Natural killer cell (primary cell): ENCODE results near the gene RHEBL1. TPM values are rescaled to one million over a fixed set of nuclear protein-coding genes. Genes with fewer than 3 reads are reported as not detected.

Experiments used
- ATAC-seq, 3 donors: fragments of 150-1000 bp in 2 of 3; fragments of 200-7000 bp in 1 of 3; cut with Tn5 transposase; 1 replicate in 1 of 3; 2 replicates in 2 of 3; pipeline ENCODE4 v1.10.0; 2021; ENCODE audit warnings: mild to moderate bottlenecking in 2 of 3, moderate library complexity in 2 of 3
- DNase-seq, 2 donors: peaks; one replicate each; pipeline versions ENCODE4 v3.0.0 to v3.0.0-alpha.2; 2013 to 2021; ENCODE audit warnings: mixed read lengths in 1 of 2
- H3K27ac ChIP-seq: one replicate; pipeline ENCODE4 v1.5.1; 2013; ENCODE audit warnings: mild to moderate bottlenecking, low read length
- H3K27me3 ChIP-seq: one replicate; pipeline ENCODE4 v1.6.1; 2013; ENCODE audit warnings: low read length; ENCODE audit not compliant: control insufficient read depth, insufficient read depth
- H3K36me3 ChIP-seq: one replicate; pipeline ENCODE4 v1.6.1; 2013; ENCODE audit warnings: low read length; ENCODE audit not compliant: control insufficient read depth, insufficient read depth
- H3K4me1 ChIP-seq: one replicate; pipeline ENCODE4 v1.6.1; 2013; ENCODE audit warnings: low read length; ENCODE audit not compliant: control insufficient read depth, insufficient read depth
- H3K4me3 ChIP-seq: one replicate; pipeline ENCODE4 v1.5.1; 2013; ENCODE audit warnings: low read length
- H3K9me3 ChIP-seq: one replicate; pipeline ENCODE4 v1.6.1; 2013; ENCODE audit warnings: low read length; ENCODE audit not compliant: control insufficient read depth, insufficient read depth
- H3K27ac Mint-ChIP-seq, 2 donors: one replicate each; pipeline ENCODE4 v1.8.0; 2022; ENCODE audit warnings: mild to moderate bottlenecking in 2 of 2, mixed read lengths in 2 of 2, moderate library complexity in 1 of 2
- H3K27me3 Mint-ChIP-seq, 2 donors: one replicate each; pipeline ENCODE4 v1.8.0; 2022; ENCODE audit warnings: low read depth in 2 of 2, mixed read lengths in 2 of 2
- H3K36me3 Mint-ChIP-seq: one replicate; pipeline ENCODE4 v1.8.0; 2022; ENCODE audit warnings: mixed read lengths
- H3K4me1 Mint-ChIP-seq, 2 donors: one replicate each; pipeline ENCODE4 v1.8.0; 2022; ENCODE audit warnings: mixed read lengths in 2 of 2
- H3K4me3 Mint-ChIP-seq: one replicate; pipeline ENCODE4 v1.8.0; 2022; ENCODE audit warnings: mild to moderate bottlenecking, moderate library complexity, mixed read lengths
- H3K9me3 Mint-ChIP-seq, 2 donors: one replicate each; pipeline ENCODE4 v1.8.0; 2022; ENCODE audit warnings: mixed read lengths in 2 of 2
- WGBS: methylation state at CpG from one replicate; pipeline ENCODE4 v1.1.7; 2013; ENCODE audit warnings: missing lambda C conversion rate; ENCODE audit not compliant: insufficient coverage; 5-methylcytosine and 5-hydroxymethylcytosine counted together
- intact Hi-C: fragments of 100-400 bp; cut with micrococcal nuclease; formaldehyde crosslinking; loops from one replicate; pipeline ENCODE4 v1.14.2; 2022
- total RNA-seq, 4 donors: library from RNA; stranded (reverse); fragments of 120-200 nt in 1 of 4; gene quantifications; one replicate each; pipeline versions ENCODE4 v1.2.3 to v1.2.4, GENCODE V29; 2013 to 2022
- TF ChIP-seq, protein P1 (sequence below): fragments of 200-600 bp; IDR thresholded peaks from one replicate; pipeline ENCODE4 v1.8.0; 2022; ENCODE audit warnings: antibody characterized with exemption

Gene RHEBL1
- total RNA-seq, 3 donors from 2014 or later (not counting 1 experiment from before 2014, with no cell fraction given) = 6.3 to 11.6 (median 11.1) TPM

DNA sequence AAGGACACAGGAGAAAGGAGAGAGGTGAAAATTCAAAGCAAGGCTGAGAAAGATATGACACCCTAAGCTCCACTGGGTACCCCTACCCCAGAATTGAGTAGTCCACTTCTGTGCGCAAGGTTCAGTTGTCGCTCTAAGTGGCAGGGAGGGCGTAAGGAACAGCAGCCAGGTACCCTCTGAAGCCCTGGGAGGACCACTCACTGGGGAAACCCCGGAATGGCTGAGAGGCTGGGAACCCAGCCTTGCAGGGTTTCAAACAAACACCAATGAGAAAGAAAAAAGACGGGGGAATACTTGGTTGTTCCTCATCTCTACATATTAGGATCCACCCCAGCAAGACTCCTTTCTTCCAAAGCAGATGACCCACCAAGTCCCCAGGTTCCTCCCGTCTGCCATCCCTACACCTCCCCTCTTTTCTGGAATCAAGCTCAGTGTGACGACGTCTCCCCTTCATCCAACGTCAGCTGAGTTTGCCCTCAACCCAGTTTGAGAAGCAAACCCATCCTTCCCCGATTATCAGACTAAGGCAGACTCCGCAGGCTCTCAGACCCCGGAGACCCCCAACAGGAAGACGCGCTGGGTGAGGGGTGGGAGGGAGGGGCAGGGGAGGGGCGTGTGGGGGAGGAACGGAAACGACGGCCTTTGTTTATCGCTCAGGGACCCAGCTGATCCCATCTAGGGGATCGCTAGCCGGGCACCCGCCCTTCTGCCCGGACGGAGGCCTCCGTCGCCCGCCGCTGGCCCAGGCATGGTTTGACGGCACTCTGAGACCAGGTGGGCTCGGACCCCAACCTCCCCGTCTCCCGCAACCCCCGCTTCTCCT lies 40.1 kb upstream of the RHEBL1 start:
- peak overlapping the region; percentile 100 for H3K4me3 Mint-ChIP-seq
- ATAC-seq (no peak), DNase-seq (peak in 1 of 2 donors; percentile 51)
- WGBS = 7% methylated on average over 31 of the region's 33 CpGs
- H3K9me3 Mint-ChIP-seq = no peaks in the 10 kb centered on the region
- Histone ChIP-seq H3K4me1 (peaks cover 26% of the 10 kb centered on the region), H3K9me3 (no peaks in the 10 kb centered on the region), H3K4me3 (peak overlapping the region; percentile 96), H3K36me3 (peaks cover 6% of the 10 kb centered on the region), H3K27ac (peak overlapping the region; percentile 94), H3K27me3 (no peaks in the 10 kb centered on the region)
- intact Hi-C loops = loop anchor here (1.0 to 5.0 kb wide), 3 partner anchors 20 to 48 kb away; partner anchors contain the start of gene KMT2D
- peak overlapping the region; percentile 98 for H3K27ac Mint-ChIP-seq
- H3K27me3 Mint-ChIP-seq = no peaks in the 10 kb centered on the region
- H3K36me3 Mint-ChIP-seq = no peaks in the 10 kb centered on the region
- TF ChIP-seq, protein P1, sequence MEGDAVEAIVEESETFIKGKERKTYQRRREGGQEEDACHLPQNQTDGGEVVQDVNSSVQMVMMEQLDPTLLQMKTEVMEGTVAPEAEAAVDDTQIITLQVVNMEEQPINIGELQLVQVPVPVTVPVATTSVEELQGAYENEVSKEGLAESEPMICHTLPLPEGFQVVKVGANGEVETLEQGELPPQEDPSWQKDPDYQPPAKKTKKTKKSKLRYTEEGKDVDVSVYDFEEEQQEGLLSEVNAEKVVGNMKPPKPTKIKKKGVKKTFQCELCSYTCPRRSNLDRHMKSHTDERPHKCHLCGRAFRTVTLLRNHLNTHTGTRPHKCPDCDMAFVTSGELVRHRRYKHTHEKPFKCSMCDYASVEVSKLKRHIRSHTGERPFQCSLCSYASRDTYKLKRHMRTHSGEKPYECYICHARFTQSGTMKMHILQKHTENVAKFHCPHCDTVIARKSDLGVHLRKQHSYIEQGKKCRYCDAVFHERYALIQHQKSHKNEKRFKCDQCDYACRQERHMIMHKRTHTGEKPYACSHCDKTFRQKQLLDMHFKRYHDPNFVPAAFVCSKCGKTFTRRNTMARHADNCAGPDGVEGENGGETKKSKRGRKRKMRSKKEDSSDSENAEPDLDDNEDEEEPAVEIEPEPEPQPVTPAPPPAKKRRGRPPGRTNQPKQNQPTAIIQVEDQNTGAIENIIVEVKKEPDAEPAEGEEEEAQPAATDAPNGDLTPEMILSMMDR = no peak
- peaks cover 28 to 50% of the 10 kb centered on the region in 2 donors for H3K4me1 Mint-ChIP-seq

DNA sequence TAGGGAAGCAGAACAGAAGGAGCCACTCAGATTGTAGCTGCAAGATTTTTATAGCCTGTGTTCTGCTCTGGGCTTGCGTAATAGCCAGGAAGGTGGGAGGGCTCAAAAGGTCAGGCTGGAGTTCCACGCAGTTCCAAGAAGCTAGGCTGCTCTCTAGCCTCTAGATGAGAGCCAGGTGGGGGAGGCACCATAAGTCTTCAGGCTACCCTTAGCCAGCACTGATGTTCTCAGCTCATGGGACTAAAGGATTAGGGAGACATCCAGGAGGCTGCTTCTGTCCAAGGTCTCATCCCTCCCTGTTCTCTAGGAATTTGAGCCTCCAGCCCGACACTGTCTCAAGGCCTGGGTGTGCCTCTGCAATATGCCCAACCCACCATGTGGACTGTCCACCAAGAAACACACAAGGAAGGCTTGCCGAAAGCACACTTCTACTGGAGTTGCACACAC lies 39.2 kb upstream of the RHEBL1 start:
- Mint-ChIP-seq H3K27me3 (no peaks in the 10 kb centered on the region), H3K36me3 (peaks cover 6% of the 10 kb centered on the region), H3K4me3 (peak overlapping the region; percentile 100), H3K4me1 (peaks cover 35 to 59% of the 10 kb centered on the region in 2 donors), H3K9me3 (no peaks in the 10 kb centered on the region), H3K27ac (peak overlapping the region; percentile 98)
- H3K27ac ChIP-seq = no peak overlapping the region
- no peak overlapping the region for H3K4me3 ChIP-seq
- intact Hi-C loops = no loop called here
- ATAC-seq (no peak), DNase-seq (peak in 1 of 2 donors; percentile 21)
- H3K9me3 ChIP-seq = no peaks in the 10 kb centered on the region
- TF ChIP-seq, protein P1 = no peak
- H3K4me1 ChIP-seq = peaks cover 32% of the 10 kb centered on the region
- WGBS = 67% methylated on average over 4 of the region's 4 CpGs
- H3K27me3 ChIP-seq = no peaks in the 10 kb centered on the region
- H3K36me3 ChIP-seq = peaks cover 15% of the 10 kb centered on the region

DNA sequence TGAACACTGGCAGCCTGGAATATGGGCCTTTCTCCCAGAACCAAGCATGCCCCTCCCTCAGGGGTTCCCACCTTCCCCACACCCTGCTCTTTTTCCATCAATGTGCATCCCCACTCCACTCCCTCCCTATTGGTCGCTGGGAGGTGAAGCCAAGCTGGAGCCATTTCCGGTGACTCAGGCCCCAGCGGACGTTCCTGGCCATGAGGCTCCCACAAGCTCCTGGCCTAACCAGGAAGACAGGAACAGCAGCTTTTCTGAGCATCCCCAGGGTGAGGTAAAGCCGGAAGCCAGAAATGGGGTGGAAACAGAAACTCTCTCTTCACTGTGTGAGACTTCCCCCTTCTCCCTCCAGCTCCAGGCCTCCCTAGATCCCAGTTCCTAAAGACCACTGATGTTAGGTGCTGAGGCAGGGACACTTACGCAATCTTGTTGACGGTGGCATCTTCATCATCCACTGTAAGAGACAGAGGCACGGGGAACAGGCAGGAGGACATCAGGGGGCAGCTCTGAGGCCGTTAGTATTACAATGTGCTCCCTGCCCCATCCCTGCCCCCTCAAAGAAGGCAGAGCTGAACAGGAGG lies 35.8 kb upstream of the RHEBL1 start:
- H3K4me1 Mint-ChIP-seq = peaks cover 32 to 58% of the 10 kb centered on the region in 2 donors
- DNase-seq (no peak), ATAC-seq (no peak)
- no peaks in the 10 kb centered on the region for H3K9me3 Mint-ChIP-seq
- Histone ChIP-seq H3K4me1 (peaks cover 25% of the 10 kb centered on the region), H3K36me3 (peaks cover 47% of the 10 kb centered on the region), H3K27me3 (no peaks in the 10 kb centered on the region), H3K27ac (no peak overlapping the region), H3K9me3 (no peaks in the 10 kb centered on the region), H3K4me3 (no peak overlapping the region)
- intact Hi-C loops = no loop called here
- peaks cover 8% of the 10 kb centered on the region for H3K36me3 Mint-ChIP-seq
- 96% methylated on average over 9 of the region's 9 CpGs for WGBS
- H3K27ac Mint-ChIP-seq = peak overlapping the region in 1 of 2 donors; percentile 8
- TF ChIP-seq, protein P1 = no peak
- H3K27me3 Mint-ChIP-seq = no peaks in the 10 kb centered on the region
- H3K4me3 Mint-ChIP-seq = no peak overlapping the region
